Small intestine (tissue), 7 donors: Measurements from ENCODE around the gene PTCH2. TPM values are rescaled to one million over a fixed set of nuclear protein-coding genes. Genes with fewer than 3 reads are reported as not detected.

Experiments used
- DNase-seq, 2 donors: peaks; one replicate each; pipeline versions ENCODE4 v3.0.0 to v3.0.0-alpha.2; 2013
- FAIRE-seq: peaks from 2 replicates; lab custom pipeline; 2012; peaks lifted over from hg19 to GRCh38; lab: Jason Lieb, UNC
- H3K27ac ChIP-seq, 3 donors: one replicate each; pipeline ENCODE4 v1.5.1; 2013; ENCODE audit warnings: low read length in 2 of 3, mild to moderate bottlenecking in 2 of 3, control low read depth in 1 of 3, inconsistent platforms in 1 of 3, low read depth in 1 of 3, moderate library complexity in 1 of 3
- H3K27me3 ChIP-seq, 3 donors: one replicate each; pipeline ENCODE4 v1.6.1; 2013; ENCODE audit warnings: low read length in 3 of 3, inconsistent platforms in 1 of 3; ENCODE audit not compliant: control insufficient read depth in 3 of 3, insufficient read depth in 3 of 3
- H3K36me3 ChIP-seq, 3 donors: one replicate each; pipeline ENCODE4 v1.6.1; 2013; ENCODE audit warnings: low read length in 3 of 3, inconsistent platforms in 1 of 3, low read depth in 1 of 3, mild to moderate bottlenecking in 1 of 3, moderate library complexity in 1 of 3; ENCODE audit not compliant: control insufficient read depth in 3 of 3, insufficient read depth in 2 of 3
- H3K4me1 ChIP-seq, 3 donors: one replicate each; pipeline ENCODE4 v1.6.1; 2013; ENCODE audit warnings: low read length in 2 of 3, inconsistent platforms in 1 of 3, low read depth in 1 of 3, mild to moderate bottlenecking in 1 of 3, moderate library complexity in 1 of 3; ENCODE audit not compliant: control insufficient read depth in 3 of 3, insufficient read depth in 2 of 3
- H3K4me3 ChIP-seq, 3 donors: one replicate each; pipeline ENCODE4 v1.5.1; 2013; ENCODE audit warnings: low read length in 3 of 3, control low read depth in 1 of 3, inconsistent platforms in 1 of 3, low read depth in 1 of 3, mild to moderate bottlenecking in 1 of 3, moderate library complexity in 1 of 3
- H3K9me3 ChIP-seq, 2 donors: one replicate each; pipeline ENCODE4 v1.6.1; 2013; ENCODE audit warnings: low read depth in 1 of 2, low read length in 1 of 2; ENCODE audit not compliant: control insufficient read depth in 2 of 2, insufficient read depth in 1 of 2
- WGBS, 3 donors: extraction: QIAGEN DNeasy Blood & Tissue Kit; methylation state at CpG; one replicate each; pipeline ENCODE4 v1.1.7; 2013; 5-methylcytosine and 5-hydroxymethylcytosine counted together
- polyA plus RNA-seq, 4 donors: library from polyadenylated mRNA; stranded (reverse) in 3 of 4; unstranded in 1 of 4; fragments of 200-250 nt in 3 of 4; fragments of 120-200 nt in 1 of 4; gene quantifications; one replicate each; pipeline versions ENCODE4 v1.2.1 to v1.2.3, GENCODE V29; 2013
- donor health status: healthy with polysubstance abuse.
- donor health status: control.
- donor health status: control.
- donor health status: Bipolar disorder and iron deficiency.
- donor health status: healthy.

PTCH2 gene
- polyA plus RNA-seq, 4 donors = 0.27 to 3.2 (median 0.36) TPM

- Histone ChIP-seq H3K27ac (peak overlapping the region; percentile 88 to 99 (median 98)), H3K36me3 (peaks cover 0 to 48% (median 3%) of the 10 kb centered on the region in 3 donors), H3K9me3 (no peaks in the 10 kb centered on the region), H3K4me3 (no peak overlapping the region), H3K4me1 (peaks cover 25 to 66% (median 28%) of the 10 kb centered on the region in 3 donors), H3K27me3 (no peaks in the 10 kb centered on the region)
- 52 to 67% (median 54%) methylated on average over 12 of the region's 12 CpGs for WGBS, 3 donors
- DNase-seq (no peak), FAIRE-seq (no peak)
These were observed 32.8 kb downstream of the PTCH2 start for GRCh38 chr1:44810101-44810761.

- H3K27ac ChIP-seq = peak overlapping the region; percentile 88 to 99 (median 98)
- peak overlapping the region in 1 of 3 donors; percentile 24 for H3K4me3 ChIP-seq
- H3K27me3 ChIP-seq = no peaks in the 10 kb centered on the region
- no peaks in the 10 kb centered on the region for H3K9me3 ChIP-seq
- WGBS, 3 donors = 15 to 18% (median 17%) methylated on average over 6 of the region's 6 CpGs
- DNase-seq (peak; percentile 82 to 91), FAIRE-seq (no peak)
- peaks cover 25 to 57% (median 28%) of the 10 kb centered on the region in 3 donors for H3K4me1 ChIP-seq
- H3K36me3 ChIP-seq = peaks cover 0 to 53% (median 3%) of the 10 kb centered on the region in 3 donors
These were observed 33.8 kb downstream of the PTCH2 start for GRCh38 chr1:44808938-44809917.

DNA sequence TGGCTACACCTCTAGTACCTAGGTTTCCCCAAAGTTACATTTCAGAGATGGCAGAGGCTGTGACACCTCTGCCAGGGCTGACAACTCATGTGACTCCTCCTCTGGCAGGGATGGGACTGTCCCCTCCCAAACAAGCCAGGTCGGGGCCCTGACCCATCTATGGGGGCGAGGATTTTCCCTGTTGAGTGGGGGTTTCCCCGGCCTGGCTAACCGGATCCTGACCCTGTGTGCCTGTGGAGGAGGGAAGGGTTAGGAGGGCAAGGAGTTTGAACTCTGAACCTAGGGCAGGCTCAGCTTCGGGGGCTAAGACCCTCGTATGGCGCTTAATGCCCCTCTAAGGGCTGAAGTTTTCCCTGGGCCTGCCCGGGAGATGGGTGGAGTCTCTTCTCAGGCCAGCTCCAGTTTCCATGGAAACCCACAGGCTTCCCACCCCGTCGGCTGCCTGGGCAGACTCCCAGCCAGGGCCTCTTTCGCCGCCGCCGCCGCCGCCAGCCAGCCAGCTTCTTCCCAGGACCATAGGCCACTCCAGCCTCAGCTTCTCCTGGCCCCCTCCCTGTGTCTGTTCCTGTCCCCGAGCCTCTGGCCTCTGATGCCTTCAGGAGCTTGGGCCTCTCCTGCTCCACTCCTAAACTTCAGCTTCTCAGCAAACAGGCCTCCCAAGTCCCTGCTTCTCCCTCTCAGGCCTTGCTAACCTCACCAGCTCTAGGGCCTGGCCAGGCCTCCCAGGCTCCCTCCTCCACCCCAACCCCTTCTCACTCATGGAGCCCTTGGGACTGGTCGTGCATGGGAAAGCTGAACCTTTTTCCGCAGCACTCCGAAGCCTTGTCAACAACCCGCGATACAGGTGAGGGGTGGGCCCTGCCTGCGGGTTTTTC lies 34.8 kb downstream of the PTCH2 start, which contains the start of gene BTBD19:
BTBD19 (plus strand) TSS at position 461 of the 875 bp plus-strand sequence; CDS start at position 759, 298 bp downstream.
- peaks cover 0 to 62% (median 6%) of the 10 kb centered on the region in 3 donors for H3K36me3 ChIP-seq
- no peak for FAIRE-seq
- peaks cover 25 to 60% (median 28%) of the 10 kb centered on the region in 3 donors for H3K4me1 ChIP-seq
- H3K27me3 ChIP-seq = no peaks in the 10 kb centered on the region
- no peaks in the 10 kb centered on the region for H3K9me3 ChIP-seq
- WGBS, 3 donors = 34 to 48% (median 44%) methylated on average over 23 of the region's 23 CpGs
- H3K4me3 ChIP-seq = peak within 1 kb of the TSS in 1 of 3 donors; percentile 24
- peak in 1 of 2 donors; percentile 86 for DNase-seq
- peak within 1 kb of the TSS; percentile 88 to 99 (median 98) for H3K27ac ChIP-seq

DNA sequence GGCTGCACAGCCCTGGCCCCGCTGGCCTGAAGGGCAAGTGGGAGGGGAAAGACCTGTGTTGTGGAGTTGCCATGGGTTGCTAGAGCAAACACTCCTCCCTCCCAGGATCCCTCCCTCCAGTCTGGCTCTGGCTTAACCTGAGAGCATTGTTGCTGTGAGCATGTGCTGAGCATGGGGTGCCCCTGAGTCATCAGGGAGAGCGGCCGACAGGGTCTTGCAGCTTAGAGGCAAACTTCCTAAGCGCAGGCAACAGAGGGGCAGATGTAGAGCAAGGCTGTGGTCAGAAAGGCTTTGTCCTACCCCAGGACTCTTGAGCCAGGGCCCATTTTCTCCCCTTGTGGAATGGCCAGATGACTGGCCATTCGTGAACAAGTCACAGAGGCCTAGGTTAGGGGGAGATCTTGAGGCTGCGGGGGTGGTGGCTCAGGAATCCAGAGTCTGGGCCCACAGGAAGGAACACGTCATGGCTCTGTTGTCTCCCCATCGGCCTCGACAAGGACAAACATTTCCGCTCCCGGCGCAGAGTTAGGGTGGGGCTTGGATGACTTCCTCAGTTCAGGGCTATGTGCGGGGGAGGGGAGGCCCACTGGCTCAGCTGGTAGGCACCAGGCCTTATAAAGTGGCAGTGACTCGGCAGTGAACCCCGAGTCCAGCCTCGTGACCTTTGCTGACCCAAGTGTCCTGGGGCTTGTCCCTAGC lies 35.5 kb downstream of the PTCH2 start:
- Histone ChIP-seq H3K9me3 (no peaks in the 10 kb centered on the region), H3K4me3 (no peak overlapping the region), H3K27ac (peak overlapping the region; percentile 88 to 99 (median 98)), H3K27me3 (no peaks in the 10 kb centered on the region), H3K36me3 (peaks cover 2 to 70% (median 8%) of the 10 kb centered on the region in 3 donors), H3K4me1 (peaks cover 25 to 56% (median 28%) of the 10 kb centered on the region in 3 donors)
- peak; percentile 96 to 97 for DNase-seq
- whole genome bisulfite sequencing, 3 donors = 2 to 4% (median 4%) methylated on average over 16 of the region's 16 CpGs
- FAIRE-seq = no peak

DNA sequence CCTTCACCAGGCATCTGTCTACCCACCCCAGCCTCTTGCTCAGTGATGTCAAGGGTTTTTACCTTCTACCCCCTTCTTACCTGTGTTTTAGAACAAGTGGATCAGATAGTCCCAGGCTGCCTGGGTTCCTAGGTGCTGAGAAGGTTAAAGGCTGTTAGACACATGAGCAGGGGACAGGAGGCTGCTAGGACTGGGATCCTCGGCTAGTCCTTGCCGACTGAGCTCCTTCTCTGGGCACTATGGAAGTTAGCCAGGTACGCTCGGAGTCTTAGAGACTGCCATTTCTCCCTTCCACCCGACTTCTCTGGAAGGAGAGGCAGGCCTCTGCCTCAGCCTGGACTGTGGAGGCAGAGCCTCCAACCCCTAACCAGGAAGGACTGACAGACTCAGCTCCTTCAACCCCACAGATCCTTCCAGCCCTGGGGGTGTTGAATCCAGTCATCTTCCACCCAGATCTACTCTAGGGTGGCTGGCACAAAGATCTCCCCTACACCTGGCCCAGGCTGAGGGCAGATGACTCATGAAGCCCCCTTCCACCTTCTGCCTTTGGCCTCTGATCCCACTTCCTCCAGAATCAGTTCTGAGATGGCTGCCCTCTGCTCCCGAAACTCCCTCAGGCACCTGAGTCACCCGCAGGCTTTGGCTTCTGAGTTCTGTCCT lies 36.2 kb downstream of the PTCH2 start, which contains the start of gene DYNLT4:
DYNLT4 (minus strand) TSS at position 648 of the 660 bp plus-strand sequence. CDS start 683 bp downstream, outside the sequence.
- DNase-seq (no peak), FAIRE-seq (no peak)
- H3K4me1 ChIP-seq = peaks cover 27 to 57% (median 28%) of the 10 kb centered on the region in 3 donors
- H3K27ac ChIP-seq = peak within 1 kb of the TSS; percentile 88 to 99 (median 98)
- no peaks in the 10 kb centered on the region for H3K27me3 ChIP-seq
- H3K36me3 ChIP-seq = peaks cover 2 to 71% (median 8%) of the 10 kb centered on the region in 3 donors
- no peak within 1 kb of the TSS for H3K4me3 ChIP-seq
- 58 to 63% (median 61%) methylated on average over 7 of the region's 7 CpGs for WGBS, 3 donors
- no peaks in the 10 kb centered on the region for H3K9me3 ChIP-seq

DNA sequence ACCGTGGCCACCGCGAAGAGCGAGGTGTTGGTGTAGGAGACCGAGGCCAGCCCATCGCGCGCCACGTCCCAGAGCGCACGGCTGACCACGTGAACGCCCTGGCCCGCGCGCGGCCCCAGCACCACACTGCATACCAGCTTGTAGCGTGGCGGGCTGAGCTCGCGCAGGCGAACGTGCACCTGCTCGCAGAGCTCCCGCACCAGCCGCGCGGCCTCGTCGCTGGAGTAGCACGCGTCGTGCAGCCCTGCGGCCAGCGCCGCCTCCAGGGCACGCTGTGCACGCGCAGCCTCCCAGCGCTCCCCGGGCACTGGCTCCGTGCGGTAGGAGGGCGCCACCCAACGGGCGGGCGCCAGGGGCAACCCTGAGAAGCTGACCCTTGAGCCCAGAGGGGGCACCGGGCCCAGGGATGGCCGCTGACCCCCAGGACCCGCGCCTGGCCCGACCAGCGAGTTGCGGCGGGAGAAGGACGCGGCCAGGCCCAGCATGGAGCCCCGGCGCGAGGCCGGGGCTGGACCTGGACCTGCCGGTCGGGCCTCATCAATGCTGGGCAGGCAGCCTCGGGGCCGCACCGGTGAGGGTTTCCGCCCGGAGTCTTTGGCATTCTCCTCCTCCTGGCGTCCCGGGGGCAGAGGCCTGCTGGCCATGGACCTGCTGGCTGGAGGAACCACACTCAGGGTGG lies 36.9 kb downstream of the PTCH2 start:
- Histone ChIP-seq H3K27ac (peak overlapping the region; percentile 88 to 99 (median 98)), H3K27me3 (no peaks in the 10 kb centered on the region), H3K4me3 (no peak overlapping the region), H3K9me3 (no peaks in the 10 kb centered on the region), H3K36me3 (peaks cover 2 to 73% (median 8%) of the 10 kb centered on the region in 3 donors), H3K4me1 (peaks cover 27 to 58% (median 28%) of the 10 kb centered on the region in 3 donors)
- DNase-seq (no peak), FAIRE-seq (no peak)
- 95 to 97% (median 95%) methylated on average over 57 to 70 of the region's 70 CpGs for whole genome bisulfite sequencing, 3 donors
